Keratinocyte (primary cell): ENCODE data around the gene MEAF6. TPM values are rescaled to one million over a fixed set of nuclear protein-coding genes. Genes with fewer than 3 reads are reported as not detected.

ENCODE experiments used
- DNase-seq: peaks from one replicate; pipeline ENCODE4 v3.0.0-alpha.2; 2011; ENCODE audit warnings: low read depth, missing footprints, low spot score
- FAIRE-seq: peaks from 2 replicates; lab custom pipeline; 2011; peaks lifted over from hg19 to GRCh38; lab: Jason Lieb, UNC
- H2AFZ ChIP-seq: 2 replicates; pipeline ENCODE4 v1.6.0; 2012; ENCODE audit warnings: low read length, control low read depth, inconsistent platforms; ENCODE audit not compliant: control insufficient read depth
- H3K27ac ChIP-seq: 2 replicates; pipeline ENCODE4 v1.5.1; 2011; ENCODE audit warnings: low read length; ENCODE audit not compliant: control insufficient read depth, insufficient read depth
- H3K27me3 ChIP-seq: 3 replicates; pipeline ENCODE4 v1.6.0; 2011; ENCODE audit warnings: low read length; ENCODE audit not compliant: control insufficient read depth, insufficient read depth; ENCODE audit errors: extremely low read depth
- H3K36me3 ChIP-seq, 2 experiments: 2 replicates in 1 of 2; 3 replicates in 1 of 2; pipeline ENCODE4 v1.5.1; 2011; ENCODE audit warnings: low read length in 2 of 2, mild to moderate bottlenecking in 1 of 2; ENCODE audit not compliant: control insufficient read depth in 2 of 2, insufficient read depth in 2 of 2; ENCODE audit errors: extremely low read depth in 1 of 2
- H3K4me1 ChIP-seq: 3 replicates; pipeline ENCODE4 v1.5.1; 2011; ENCODE audit warnings: low read length; ENCODE audit not compliant: control insufficient read depth, insufficient read depth; ENCODE audit errors: extremely low read depth
- H3K4me2 ChIP-seq: 3 replicates; pipeline ENCODE4 v1.6.0; 2011; ENCODE audit warnings: low read depth, low read length; ENCODE audit not compliant: control insufficient read depth, insufficient read depth; ENCODE audit errors: extremely low read depth
- H3K4me3 ChIP-seq, 3 experiments: fragments of 200-600 bp in 1 of 3; sonication (generic) in 1 of 3; 2 replicates in 2 of 3; 3 replicates in 1 of 3; pipeline ENCODE4 v1.5.1; 2011 to 2016; ENCODE audit warnings: low read length in 3 of 3, mild to moderate bottlenecking in 3 of 3, control low read depth in 2 of 3, inconsistent platforms in 1 of 3, low read depth in 1 of 3, mixed read lengths in 1 of 3, mixed run types in 1 of 3, moderate library complexity in 1 of 3; ENCODE audit not compliant: control insufficient read depth in 2 of 3, insufficient read depth in 2 of 3; ENCODE audit errors: extremely low read depth in 1 of 3
- H3K79me2 ChIP-seq: 2 replicates; pipeline ENCODE4 v1.6.0; 2012; ENCODE audit warnings: low read length; ENCODE audit not compliant: control insufficient read depth, insufficient read depth
- H3K9ac ChIP-seq: 3 replicates; pipeline ENCODE4 v1.6.0; 2011; ENCODE audit warnings: low read length; ENCODE audit not compliant: control insufficient read depth, insufficient read depth; ENCODE audit errors: extremely low read depth
- H3K9me1 ChIP-seq: 3 replicates; pipeline ENCODE4 v1.6.0; 2011; ENCODE audit warnings: low read length; ENCODE audit not compliant: control insufficient read depth, insufficient read depth; ENCODE audit errors: extremely low read depth
- H3K9me3 ChIP-seq: 2 replicates; pipeline ENCODE4 v1.5.1; 2012; ENCODE audit warnings: low read depth, low read length; ENCODE audit not compliant: control insufficient read depth
- H4K20me1 ChIP-seq: 3 replicates; pipeline ENCODE4 v1.6.0; 2011; ENCODE audit warnings: low read length; ENCODE audit not compliant: control insufficient read depth, insufficient read depth; ENCODE audit errors: extremely low read depth
- CTCF ChIP-seq, 3 experiments: IDR thresholded peaks in 1 of 3; conservative IDR thresholded peaks in 1 of 3; optimal IDR thresholded peaks in 1 of 3; 2 replicates in 2 of 3; 3 replicates in 1 of 3; pipeline versions ENCODE3 to v1.5.1; 2011; ENCODE audit warnings: low read length in 3 of 3, mild to moderate bottlenecking in 3 of 3, moderate library complexity in 2 of 3, control low read depth in 1 of 3, inconsistent platforms in 1 of 3; ENCODE audit not compliant: insufficient read depth in 2 of 3; ENCODE audit errors: extremely low read depth in 1 of 3
- EZH2 ChIP-seq: IDR thresholded peaks from one replicate; pipeline ENCODE4 v1.6.1; 2012; ENCODE audit warnings: inconsistent platforms, mild to moderate bottlenecking, low read length, moderate library complexity
- dilution Hi-C: fragments of 300-500 bp; cut with MboI; formaldehyde crosslinking; loops from one replicate; pipeline ENCODE4 v1.7.0; 2020; ENCODE audit warnings: low sequenced_read_pairs; ENCODE audit not compliant: extremely low pct_ligation_motif_present
- polyA plus RNA-seq, 5 experiments: library from polyadenylated mRNA; depleted of rRNA in 3 of 5; stranded (reverse) in 3 of 5; stranded (forward) in 1 of 5; unstranded in 1 of 5; fragments of >200 nt; gene quantifications; 1 replicate in 1 of 5; 2 replicates in 3 of 5; 3 replicates in 1 of 5; pipeline versions ENCODE4 v1.2.1 to v1.2.3, GENCODE V29; 2011 to 2012; ENCODE audit warnings: missing spikeins in 2 of 5, low read depth in 1 of 5, low replicate concordance in 1 of 5

The MEAF6 gene
- polyA plus RNA-seq, 1 donor (not counting 4 experiments of a cell fraction or from before 2014, with no cell fraction given) = 51.9 TPM

GRCh38 chr1:37477946-37478345 lies 36.6 kb downstream of the MEAF6 start:
- Histone ChIP-seq H3K79me2 (peaks cover 77% of the 10 kb centered on the region), H3K9me1 (peaks cover 4% of the 10 kb centered on the region), H3K9me3 (no peaks in the 10 kb centered on the region), H2AFZ (no peak overlapping the region), H3K9ac (peak overlapping the region; percentile 99), H3K4me1 (peaks cover 62% of the 10 kb centered on the region), H3K36me3 (peaks cover 37 to 62% of the 10 kb centered on the region in 2 experiments), H3K4me2 (peak overlapping the region; percentile 96), H3K27me3 (no peaks in the 10 kb centered on the region), H4K20me1 (peaks cover 25% of the 10 kb centered on the region), H3K27ac (peak overlapping the region; percentile 99), H3K4me3 (peak overlapping the region; percentile 57 to 99 (median 94))
- FAIRE-seq (no peak), DNase-seq (peak; percentile 30)
- dilution Hi-C loops = no loop called here
- TF ChIP-seq EZH2 = no peak
- TF ChIP-seq CTCF (optimal IDR thresholded peaks at IDR 0.05 in 1 of 3, IDR thresholded peaks at IDR 0.05 in 1 of 3, conservative IDR thresholded peaks at IDR 0.05 in 1 of 3; ENCODE audit: extremely low read depth in 1 of 3, insufficient read depth in 2 of 3, low read length in 3 of 3) = no peak

GRCh38 chr1:37477198-37477931 lies 37.2 kb downstream of the MEAF6 start:
- H4K20me1 ChIP-seq = peaks cover 23% of the 10 kb centered on the region
- peaks cover 33 to 59% of the 10 kb centered on the region in 2 experiments for H3K36me3 ChIP-seq
- peaks cover 78% of the 10 kb centered on the region for H3K79me2 ChIP-seq
- FAIRE-seq (no peak), DNase-seq (peak; percentile 42)
- no peaks in the 10 kb centered on the region for H3K9me3 ChIP-seq
- peak overlapping the region; percentile 57 to 99 (median 94) for H3K4me3 ChIP-seq
- TF ChIP-seq CTCF (optimal IDR thresholded peaks at IDR 0.05 in 1 of 3, IDR thresholded peaks at IDR 0.05 in 1 of 3, conservative IDR thresholded peaks at IDR 0.05 in 1 of 3; ENCODE audit: extremely low read depth in 1 of 3, insufficient read depth in 2 of 3, low read length in 3 of 3) (no peak), EZH2 (no peak)
- dilution Hi-C loops = no loop called here
- H3K4me2 ChIP-seq = peak overlapping the region; percentile 96
- no peaks in the 10 kb centered on the region for H3K27me3 ChIP-seq
- peaks cover 65% of the 10 kb centered on the region for H3K4me1 ChIP-seq
- H2AFZ ChIP-seq = no peak overlapping the region
- H3K27ac ChIP-seq = peak overlapping the region; percentile 99
- H3K9me1 ChIP-seq = peaks cover 7% of the 10 kb centered on the region
- H3K9ac ChIP-seq = peak overlapping the region; percentile 99
